H9 (cell line): ENCODE results near the gene ACVR1B. TPM values are rescaled to one million over a fixed set of nuclear protein-coding genes. Genes with fewer than 3 reads are reported as not detected.

Experiments used
- DNase-seq: peaks from one replicate; pipeline ENCODE4 v3.0.0-alpha.2; 2017
- H2AFZ ChIP-seq: one replicate; pipeline ENCODE4 v1.6.1; 2013; ENCODE audit warnings: mild to moderate bottlenecking, low read length, control low read depth, moderate library complexity
- H2AK5ac ChIP-seq: 2 replicates; pipeline ENCODE4 v1.6.1; 2013; ENCODE audit warnings: low read length, control low read depth, mixed read lengths; ENCODE audit not compliant: insufficient read length
- H2BK120ac ChIP-seq: one replicate; pipeline ENCODE4 v1.6.1; 2013; ENCODE audit warnings: low read depth, mild to moderate bottlenecking, low read length, control low read depth, inconsistent platforms; ENCODE audit not compliant: poor library complexity, severe bottlenecking
- H2BK12ac ChIP-seq: 2 replicates; pipeline ENCODE4 v1.6.1; 2013; ENCODE audit warnings: low read length, control low read depth, mixed read lengths, low read depth; ENCODE audit not compliant: insufficient read length
- H2BK15ac ChIP-seq: 2 replicates; pipeline ENCODE4 v1.6.1; 2013; ENCODE audit warnings: low read depth, low read length, control low read depth
- H2BK20ac ChIP-seq: one replicate; pipeline ENCODE4 v1.6.1; 2013; ENCODE audit warnings: low read depth, mild to moderate bottlenecking, low read length, control low read depth, inconsistent platforms; ENCODE audit not compliant: poor library complexity, severe bottlenecking
- H2BK5ac ChIP-seq: 2 replicates; pipeline ENCODE4 v1.6.1; 2013; ENCODE audit warnings: low read length, control low read depth, mixed read lengths; ENCODE audit not compliant: insufficient read length
- H3K14ac ChIP-seq: 2 replicates; pipeline ENCODE4 v1.6.1; 2013; ENCODE audit warnings: low read length, control low read depth; ENCODE audit not compliant: insufficient read depth
- H3K18ac ChIP-seq: 2 replicates; pipeline ENCODE4 v1.6.1; 2013; ENCODE audit warnings: low read depth, mild to moderate bottlenecking, mixed read lengths, low read length, control low read depth; ENCODE audit not compliant: insufficient read length
- H3K23ac ChIP-seq: 2 replicates; pipeline ENCODE4 v1.6.1; 2013; ENCODE audit warnings: low read length, control low read depth, mixed read lengths, low read depth; ENCODE audit not compliant: insufficient read length
- H3K23me2 ChIP-seq: 2 replicates; pipeline ENCODE4 v1.6.1; 2013; ENCODE audit warnings: low read depth, mild to moderate bottlenecking, mixed read lengths, low read length, control low read depth; ENCODE audit not compliant: insufficient read length, poor library complexity, severe bottlenecking
- H3K27ac ChIP-seq: 2 replicates; pipeline ENCODE4 v1.5.1; 2013; ENCODE audit warnings: low read length, control low read depth, mixed read lengths, low read depth; ENCODE audit not compliant: insufficient read length
- H3K27me3 ChIP-seq: 2 replicates; pipeline ENCODE4 v1.6.1; 2013; ENCODE audit warnings: low read length, control low read depth, inconsistent platforms; ENCODE audit not compliant: insufficient read depth
- H3K4ac ChIP-seq: 2 replicates; pipeline ENCODE4 v1.6.1; 2013; ENCODE audit warnings: low read depth, mild to moderate bottlenecking, control low read depth, inconsistent platforms, low read length, moderate library complexity
- H3K4me1 ChIP-seq: 2 replicates; pipeline ENCODE4 v1.6.1; 2013; ENCODE audit warnings: low read length, control low read depth, inconsistent platforms; ENCODE audit not compliant: insufficient read depth
- H3K4me2 ChIP-seq: 2 replicates; pipeline ENCODE4 v1.6.1; 2013; ENCODE audit warnings: low read length, control low read depth, mixed read lengths; ENCODE audit not compliant: insufficient read length, insufficient read depth
- H3K56ac ChIP-seq: 2 replicates; pipeline ENCODE4 v1.6.1; 2013; ENCODE audit warnings: low read depth, mild to moderate bottlenecking, mixed read lengths, low read length, control low read depth; ENCODE audit not compliant: insufficient read length
- H3K79me1 ChIP-seq: 2 replicates; pipeline ENCODE4 v1.6.1; 2013; ENCODE audit warnings: low read depth, mild to moderate bottlenecking, moderate library complexity, low read length, control low read depth, inconsistent platforms; ENCODE audit not compliant: insufficient read depth, poor library complexity, severe bottlenecking
- H3K79me2 ChIP-seq: 2 replicates; pipeline ENCODE4 v1.6.1; 2013; ENCODE audit warnings: low read length, control low read depth, inconsistent platforms; ENCODE audit not compliant: insufficient read depth
- H3K9ac ChIP-seq: 2 replicates; pipeline ENCODE4 v1.6.1; 2013; ENCODE audit warnings: low read length, control low read depth, mixed read lengths; ENCODE audit not compliant: insufficient read length; ENCODE audit errors: extremely low read depth
- H3K9me3 ChIP-seq: one replicate; pipeline ENCODE4 v1.6.1; 2013; ENCODE audit warnings: low read depth, low read length, inconsistent platforms; ENCODE audit not compliant: control insufficient read depth
- H3T11ph ChIP-seq: one replicate; pipeline ENCODE4 v1.6.1; 2013; ENCODE audit warnings: mild to moderate bottlenecking, low read length, control low read depth, inconsistent platforms
- H4K20me1 ChIP-seq: one replicate; pipeline ENCODE4 v1.6.1; 2013; ENCODE audit not compliant: control insufficient read depth, insufficient read length, insufficient read depth
- H4K5ac ChIP-seq: 2 replicates; pipeline ENCODE4 v1.6.1; 2013; ENCODE audit warnings: low read depth, mild to moderate bottlenecking, mixed read lengths, low read length, control low read depth; ENCODE audit not compliant: insufficient read length
- H4K8ac ChIP-seq: replicated peaks from 2 replicates; pipeline ENCODE4 v1.6.1; 2013; ENCODE audit warnings: low read length, control low read depth, mixed read lengths, low read depth; ENCODE audit not compliant: insufficient read length
- H4K91ac ChIP-seq: 2 replicates; pipeline ENCODE4 v1.6.1; 2013; ENCODE audit warnings: low read depth, mild to moderate bottlenecking, moderate library complexity, mixed read lengths, low read length, control low read depth; ENCODE audit not compliant: insufficient read length
- H3K27ac Mint-ChIP-seq, 3 experiments: 2 replicates in 2 of 3; 3 replicates in 1 of 3; pipeline ENCODE4 v1.8.0; 2020 to 2021; ENCODE audit warnings: mixed read lengths in 3 of 3, mild to moderate bottlenecking in 1 of 3, moderate library complexity in 1 of 3
- H3K27me3 Mint-ChIP-seq: 2 replicates; pipeline ENCODE4 v1.8.0; 2021; ENCODE audit warnings: low read depth, mild to moderate bottlenecking, moderate library complexity, mixed read lengths
- H3K36me3 Mint-ChIP-seq, 3 experiments: 2 replicates in 2 of 3; 3 replicates in 1 of 3; pipeline ENCODE4 v1.8.0; 2020 to 2021; ENCODE audit warnings: low read depth in 3 of 3, mixed read lengths in 3 of 3; ENCODE audit not compliant: insufficient read depth in 1 of 3
- H3K4me1 Mint-ChIP-seq, 2 experiments: 2 replicates each; pipeline ENCODE4 v1.8.0; 2020; ENCODE audit warnings: mixed read lengths in 2 of 2
- H3K4me3 Mint-ChIP-seq, 2 experiments: 2 replicates in 1 of 2; 3 replicates in 1 of 2; pipeline ENCODE4 v1.8.0; 2020 to 2021; ENCODE audit warnings: mild to moderate bottlenecking in 2 of 2, mixed read lengths in 2 of 2, moderate library complexity in 1 of 2
- H3K9me3 Mint-ChIP-seq, 2 experiments: 2 replicates in 1 of 2; 3 replicates in 1 of 2; pipeline ENCODE4 v1.8.0; 2020; ENCODE audit warnings: mild to moderate bottlenecking in 2 of 2, mixed read lengths in 2 of 2, moderate library complexity in 1 of 2
- CTCF ChIP-seq: fragments of 200-600 bp; sonication (generic); conservative IDR thresholded peaks from 3 replicates; pipeline ENCODE4 v1.8.0; 2021; ENCODE audit warnings: antibody characterized with exemption, mild to moderate bottlenecking
- WGBS: extraction: QIAGEN DNeasy Blood & Tissue Kit; methylation state at CpG from one replicate; pipeline ENCODE4 v1.1.7; 2013; ENCODE audit warnings: missing lambda C conversion rate, low lambda C conversion rate, mixed read lengths; ENCODE audit not compliant: insufficient read length; ENCODE audit errors: extremely low coverage; 5-methylcytosine and 5-hydroxymethylcytosine counted together
- total RNA-seq: library from RNA; stranded (reverse); gene quantifications from 2 replicates; pipeline ENCODE4 v1.2.1, GENCODE V29; 2021

Gene ACVR1B
- total RNA-seq, 1 experiment from 2014 or later: 16.3 TPM

DNA sequence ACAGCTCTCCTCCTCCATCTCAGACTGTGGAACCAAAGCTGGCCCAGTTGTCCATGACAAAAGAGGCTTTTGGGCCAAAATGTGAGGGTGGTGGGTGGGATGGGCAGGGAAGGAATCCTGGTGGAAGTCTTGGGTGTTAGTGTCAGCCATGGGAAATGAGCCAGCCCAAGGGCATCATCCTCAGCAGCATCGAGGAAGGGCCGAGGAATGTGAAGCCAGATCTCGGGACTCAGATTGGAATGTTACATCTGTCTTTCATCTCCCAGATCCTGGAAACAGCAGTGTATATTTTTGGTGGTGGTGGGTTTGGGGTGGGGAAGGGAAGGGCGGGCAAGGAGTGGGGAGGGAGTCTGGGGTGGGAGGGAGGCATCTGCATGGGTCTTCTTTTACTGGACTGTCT lies 43.5 kb downstream of the ACVR1B start:
- DNase-seq: no peak
- no peak overlapping the region for H2BK20ac ChIP-seq
- no peak overlapping the region for H2BK15ac ChIP-seq
- no peak overlapping the region for H3K4ac ChIP-seq
- Mint-ChIP-seq H3K9me3 (no peaks in the 10 kb centered on the region), H3K27me3 (no peaks in the 10 kb centered on the region), H3K4me3 (no peak overlapping the region), H3K4me1 (peaks cover 2 to 4% of the 10 kb centered on the region in 2 experiments), H3K36me3 (peaks cover 18 to 54% (median 23%) of the 10 kb centered on the region in 3 experiments), H3K27ac (peak overlapping the region in 1 of 3 experiments; percentile 70; a peak in 2 of 7 replicates)
- TF ChIP-seq CTCF: no peak
- H2BK5ac ChIP-seq: no peak overlapping the region
- no peak overlapping the region for H2AFZ ChIP-seq
- H4K20me1 ChIP-seq: no peaks in the 10 kb centered on the region
- H3K79me1 ChIP-seq: no peaks in the 10 kb centered on the region
- H3K23ac ChIP-seq: no peak overlapping the region
- no peak overlapping the region for H4K5ac ChIP-seq
- no peak overlapping the region for H3K56ac ChIP-seq
- H3K9me3 ChIP-seq: no peaks in the 10 kb centered on the region
- no peak overlapping the region for H3K4me2 ChIP-seq
- no peaks in the 10 kb centered on the region for H3K79me2 ChIP-seq
- no peak overlapping the region for H3K14ac ChIP-seq
- H3K27ac ChIP-seq: no peak overlapping the region
- H3T11ph ChIP-seq: no peak overlapping the region
- H2BK12ac ChIP-seq: no peak overlapping the region
- H2AK5ac ChIP-seq: no peak overlapping the region
- H3K4me1 ChIP-seq: no peaks in the 10 kb centered on the region
- no peak overlapping the region for H4K91ac ChIP-seq
- no peak overlapping the region for H3K18ac ChIP-seq
- H3K27me3 ChIP-seq: no peaks in the 10 kb centered on the region; the same call in 1 of the 2 replicates
- no peak overlapping the region for H3K9ac ChIP-seq
- WGBS: no CpG with 5 or more reads among the region's 4 CpGs
- H4K8ac ChIP-seq: no peak overlapping the region
- no peak overlapping the region for H2BK120ac ChIP-seq
- no peaks in the 10 kb centered on the region for H3K23me2 ChIP-seq
